Measurements from ENCODE around the gene USP17L11. TPM values are rescaled to one million over a fixed set of nuclear protein-coding genes. Genes with fewer than 3 reads are reported as not detected.
A peak's percentile ranks its signal among the peaks of the same experiment; 100 is the strongest.
"Not testable (repeated sequence)": the region's sequence is repeated elsewhere in the genome, so short reads cannot be mapped to it uniquely, and the experiment has no call there.

The USP17L11 gene
- total RNA-seq, 2 experiments from 2014 or later, result not detected

DNA sequence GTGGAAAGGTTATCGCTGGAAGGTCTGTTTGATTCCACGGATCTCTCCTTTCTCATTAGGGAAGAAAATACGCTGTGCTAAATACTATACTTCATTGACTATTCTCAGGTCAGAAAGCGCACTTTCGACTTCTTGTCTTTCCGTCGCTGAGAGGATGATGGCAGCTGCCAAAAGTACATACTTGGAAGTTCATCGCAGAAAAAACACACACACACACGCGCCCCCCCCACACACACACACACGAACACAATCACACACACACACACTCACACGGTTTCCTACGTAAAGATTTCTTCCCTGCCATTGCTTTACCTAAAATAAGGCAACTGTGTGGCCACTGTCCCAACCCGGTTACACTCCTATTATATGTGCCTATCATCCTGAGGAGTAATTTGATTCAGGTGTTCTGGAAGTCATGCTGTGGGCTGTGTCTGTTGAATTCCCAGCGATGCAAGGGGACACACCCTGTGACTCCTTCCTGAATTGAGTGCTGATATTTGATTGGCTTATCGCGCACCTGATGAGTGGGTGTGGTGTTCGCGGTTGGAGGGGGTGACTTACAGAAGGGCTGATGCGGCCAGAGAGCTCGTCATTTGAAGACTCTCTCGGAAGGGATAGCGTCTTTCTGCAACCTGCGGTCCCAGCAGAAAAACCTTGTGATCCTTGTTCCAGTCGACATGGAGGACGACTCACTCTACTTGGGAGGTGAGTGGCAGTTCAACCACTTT is 32.9 kb downstream of the USP17L11 start, which contains the start of gene USP17L18:
Gene USP17L18, plus strand, starts transcription at position 678 of the 728 bp plus-strand sequence. Its CDS starts 0 bp downstream, at position 678.
- peak; percentile 0 for DNase-seq
- CTCF ChIA-PET, H3K27ac Mint-ChIP-seq: not testable (repeated sequence)

DNA sequence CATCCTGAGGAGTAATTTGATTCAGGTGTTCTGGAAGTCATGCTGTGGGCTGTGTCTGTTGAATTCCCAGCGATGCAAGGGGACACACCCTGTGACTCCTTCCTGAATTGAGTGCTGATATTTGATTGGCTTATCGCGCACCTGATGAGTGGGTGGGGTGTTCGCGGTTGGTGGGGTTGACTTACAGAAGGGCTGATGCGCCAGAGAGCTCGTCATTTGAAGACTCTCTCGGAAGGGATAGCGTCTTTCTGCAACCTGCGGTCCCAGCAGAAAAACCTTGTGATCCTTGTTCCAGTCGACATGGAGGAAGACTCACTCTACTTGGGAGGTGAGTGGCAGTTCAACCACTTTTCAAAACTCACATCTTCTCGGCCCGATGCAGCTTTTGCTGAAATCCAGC is 37.9 kb downstream of the USP17L11 start, which contains the start of gene USP17L19:
Gene USP17L19, plus strand, starts transcription at position 301 of the 400 bp plus-strand sequence. Its CDS starts 0 bp downstream, at position 301.
- H3K36me3 Mint-ChIP-seq (ENCODE audit: low read depth); POLR2A ChIA-PET; H3K4me3 Mint-ChIP-seq; DNase-seq; ATAC-seq; H3K27me3 Mint-ChIP-seq; H3K27ac Mint-ChIP-seq; H3K4me1 Mint-ChIP-seq (ENCODE audit: low read depth); CTCF ChIA-PET; intact Hi-C loops (cut with micrococcal nuclease); H3K9me3 Mint-ChIP-seq: not testable (repeated sequence)

More for the DNA sequence above, 32.9 kb downstream of the USP17L11 start, which contains the start of gene USP17L18:
- H3K36me3 Mint-ChIP-seq (ENCODE audit: low read depth); H3K4me3 Mint-ChIP-seq; intact Hi-C loops (cut with micrococcal nuclease); POLR2A ChIA-PET; H3K4me1 Mint-ChIP-seq (ENCODE audit: low read depth); ATAC-seq; H3K9me3 Mint-ChIP-seq; H3K27me3 Mint-ChIP-seq: not testable (repeated sequence)

DNA sequence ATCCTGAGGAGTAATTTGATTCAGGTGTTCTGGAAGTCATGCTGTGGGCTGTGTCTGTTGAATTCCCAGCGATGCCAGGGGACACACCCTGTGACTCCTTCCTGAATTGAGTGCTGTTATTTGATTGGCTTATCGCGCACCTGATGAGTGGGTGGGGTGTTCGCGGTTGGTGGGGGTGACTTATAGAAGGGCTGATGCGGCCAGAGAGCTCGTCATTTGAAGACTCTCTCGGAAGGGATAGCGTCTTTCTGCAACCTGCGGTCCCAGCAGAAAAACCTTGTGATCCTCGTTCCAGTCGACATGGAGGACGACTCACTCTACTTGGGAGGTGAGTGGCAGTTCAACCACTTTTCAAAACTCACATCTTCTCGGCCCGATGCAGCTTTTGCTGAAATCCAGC is 42.6 kb downstream of the USP17L11 start, which contains the start of gene USP17L20:
Gene USP17L20, plus strand, starts transcription at position 301 of the 400 bp plus-strand sequence. Its CDS starts 0 bp downstream, at position 301.
- H3K27ac Mint-ChIP-seq; ATAC-seq; H3K4me1 Mint-ChIP-seq (ENCODE audit: low read depth); H3K9me3 Mint-ChIP-seq; intact Hi-C loops (cut with micrococcal nuclease); H3K27me3 Mint-ChIP-seq; POLR2A ChIA-PET; DNase-seq; H3K36me3 Mint-ChIP-seq (ENCODE audit: low read depth); H3K4me3 Mint-ChIP-seq; CTCF ChIA-PET: not testable (repeated sequence)

DNA sequence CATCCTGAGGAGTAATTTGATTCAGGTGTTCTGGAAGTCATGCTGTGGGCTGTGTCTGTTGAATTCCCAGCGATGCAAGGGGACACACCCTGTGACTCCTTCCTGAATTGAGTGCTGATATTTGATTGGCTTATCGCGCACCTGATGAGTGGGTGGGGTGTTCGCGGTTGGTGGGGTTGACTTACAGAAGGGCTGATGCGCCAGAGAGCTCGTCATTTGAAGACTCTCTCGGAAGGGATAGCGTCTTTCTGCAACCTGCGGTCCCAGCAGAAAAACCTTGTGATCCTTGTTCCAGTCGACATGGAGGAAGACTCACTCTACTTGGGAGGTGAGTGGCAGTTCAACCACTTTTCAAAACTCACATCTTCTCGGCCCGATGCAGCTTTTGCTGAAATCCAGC is 47.4 kb downstream of the USP17L11 start, which contains the start of gene USP17L21:
Gene USP17L21, plus strand, starts transcription at position 301 of the 400 bp plus-strand sequence. Its CDS starts 0 bp downstream, at position 301.
- DNase-seq; POLR2A ChIA-PET; H3K27me3 Mint-ChIP-seq; H3K9me3 Mint-ChIP-seq; H3K36me3 Mint-ChIP-seq (ENCODE audit: low read depth); CTCF ChIA-PET; ATAC-seq; H3K4me1 Mint-ChIP-seq (ENCODE audit: low read depth); intact Hi-C loops (cut with micrococcal nuclease); H3K4me3 Mint-ChIP-seq; H3K27ac Mint-ChIP-seq: not testable (repeated sequence)

Other genes starting within 250 kb of the USP17L11 start
- gene FAM90A26, start 45.0 kb upstream of the USP17L11 start, total RNA-seq, result not detected
- not detected for gene USP17L10, start 4.7 kb upstream of the USP17L11 start, total RNA-seq
- gene USP17L12, start 4.7 kb downstream of the USP17L11 start, total RNA-seq, result not detected
- gene USP17L13, start 9.5 kb downstream of the USP17L11 start, total RNA-seq, result not detected
- gene USP17L15, start 19.0 kb downstream of the USP17L11 start, total RNA-seq, result not detected
- not detected for gene USP17L17, start 28.5 kb downstream of the USP17L11 start, total RNA-seq
- gene USP17L18, start 33.2 kb downstream of the USP17L11 start, total RNA-seq, result not detected
- gene USP17L19, start 38.0 kb downstream of the USP17L11 start, total RNA-seq, result not detected
- gene USP17L20, start 42.7 kb downstream of the USP17L11 start, total RNA-seq, result not detected
- gene USP17L21, start 47.5 kb downstream of the USP17L11 start, total RNA-seq, result not detected
- not detected for gene USP17L22, start 52.2 kb downstream of the USP17L11 start, total RNA-seq
- gene USP17L24, start 109.8 kb downstream of the USP17L11 start, total RNA-seq, result not detected
- not detected for gene USP17L25, start 114.5 kb downstream of the USP17L11 start, total RNA-seq
- not detected for gene USP17L26, start 119.3 kb downstream of the USP17L11 start, total RNA-seq
- not detected for gene USP17L5, start 124.0 kb downstream of the USP17L11 start, total RNA-seq
- gene USP17L27, start 128.7 kb downstream of the USP17L11 start, total RNA-seq, result not detected
- gene USP17L28, start 133.5 kb downstream of the USP17L11 start, total RNA-seq, result not detected
- gene USP17L29, start 138.2 kb downstream of the USP17L11 start, total RNA-seq, result not detected
- not detected for gene USP17L30, start 147.7 kb downstream of the USP17L11 start, total RNA-seq
- not detected for gene DEFB131A, start 229.0 kb downstream of the USP17L11 start, total RNA-seq

Data from activated CD8-positive, alpha-beta T cell treated with anti-CD3 and anti-CD28 coated beads for 36 hours (primary cell).